HG03432 (cell line): ENCODE data around the gene LTBP2.

Experiments
- ATAC-seq: cut with Tn5 transposase; IDR thresholded peaks from one replicate; pipeline ENCODE4 v1.9.1; 2021; ENCODE audit warnings: mild to moderate bottlenecking, moderate library complexity; ENCODE audit not compliant: unreplicated experiment

The LTBP2 gene

DNA sequence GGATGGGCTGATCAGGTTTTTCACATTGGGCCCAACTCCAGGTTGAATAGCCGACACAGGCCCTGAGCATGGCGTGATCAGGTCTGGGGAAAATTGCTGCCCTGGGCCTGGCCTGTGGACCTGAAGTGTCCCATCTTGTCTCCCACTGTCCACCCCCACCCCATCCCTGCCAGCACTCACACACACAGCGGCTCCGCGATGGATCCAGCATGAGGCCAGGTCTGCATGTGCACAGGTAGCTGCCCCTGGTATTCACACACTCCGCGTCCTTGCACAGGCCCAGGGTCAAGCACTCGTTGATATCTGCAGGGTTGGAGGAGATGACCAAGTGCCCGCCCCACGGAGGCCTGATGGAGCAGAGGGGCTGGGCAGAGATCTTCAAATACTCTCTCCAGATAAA, 79.8 kb downstream of the LTBP2 start:
- ATAC-seq = no peak

DNA sequence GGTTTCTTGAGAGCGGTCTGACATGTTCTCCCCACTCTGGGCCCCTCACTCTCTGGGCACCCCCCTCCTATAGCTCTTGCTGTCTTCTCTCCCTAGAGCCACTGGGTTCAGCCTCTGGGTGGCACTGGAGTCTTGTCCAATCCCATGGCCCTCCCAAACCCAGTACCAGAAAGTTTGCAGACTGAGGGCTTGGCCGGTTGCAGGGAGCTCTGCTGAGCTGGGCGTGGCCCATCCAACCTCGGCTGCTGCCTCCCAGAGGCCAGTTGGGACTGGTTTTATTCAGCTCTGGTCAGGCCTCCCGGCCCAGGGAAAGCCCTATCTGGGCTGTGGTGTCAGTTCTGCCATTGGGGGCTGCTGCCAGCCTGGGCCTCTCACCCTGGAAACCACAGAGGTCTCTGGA, 80.6 kb downstream of the LTBP2 start:
- no peak for ATAC-seq

DNA sequence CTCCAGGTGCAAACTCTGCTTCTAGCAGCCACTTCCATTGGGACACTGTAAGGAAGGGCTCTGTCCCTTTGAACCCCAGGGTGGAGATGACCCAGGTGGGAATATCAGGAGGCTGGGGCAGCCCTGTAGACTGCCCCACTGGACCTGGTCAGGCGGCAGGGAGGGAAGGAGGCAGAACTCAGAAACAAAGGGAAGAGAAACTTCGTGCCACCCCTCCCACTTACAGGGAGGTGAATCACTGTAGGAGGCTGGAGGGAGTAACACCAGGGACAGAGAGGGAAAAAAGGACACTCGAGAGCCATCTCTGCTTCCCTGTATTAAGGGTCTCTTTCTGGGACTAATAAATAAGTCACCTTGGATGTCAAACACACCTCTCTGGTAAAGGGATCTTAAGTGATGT, 81.0 kb downstream of the LTBP2 start:
- ATAC-seq = no peak

DNA sequence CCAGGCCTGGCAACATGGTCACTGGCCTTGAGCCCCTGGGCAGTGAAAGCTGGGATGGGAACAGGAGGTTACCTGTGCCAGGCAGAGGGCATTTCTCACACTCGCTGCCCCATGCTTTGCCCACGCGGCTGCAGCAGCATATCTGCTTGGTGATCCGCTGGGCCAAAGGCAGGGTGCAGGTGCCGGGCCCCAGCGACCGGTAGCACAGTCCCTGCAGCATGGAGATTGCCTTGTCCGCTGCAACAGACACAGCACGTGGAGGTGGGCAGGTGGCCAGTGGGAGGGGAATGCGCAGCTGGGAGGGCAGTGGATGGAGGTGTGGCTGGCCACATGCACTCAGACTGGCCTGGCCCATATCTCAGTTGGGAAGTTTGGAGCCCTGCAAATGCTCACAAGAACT, 83.2 kb downstream of the LTBP2 start:
- no peak for ATAC-seq

DNA sequence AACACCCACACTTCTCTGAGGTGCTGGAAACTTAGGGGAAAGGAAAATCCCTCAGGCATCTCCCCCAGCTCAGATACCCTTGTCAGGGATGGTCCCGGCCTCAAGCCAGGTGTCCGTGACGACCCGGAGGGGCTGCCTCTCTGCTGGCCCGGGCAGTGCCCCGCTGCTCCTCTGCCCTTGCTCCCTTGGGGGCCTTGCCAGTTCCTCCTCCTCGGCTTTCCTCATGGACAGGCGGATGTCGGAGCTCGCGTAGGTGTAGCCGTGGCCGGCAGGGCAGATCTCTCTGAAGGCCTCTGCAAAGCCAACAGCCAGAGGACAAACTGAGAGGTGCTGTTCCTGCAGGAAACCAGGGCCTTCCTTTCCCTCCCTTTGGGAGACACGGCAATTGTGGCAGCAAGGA, 83.6 kb downstream of the LTBP2 start:
- no peak for ATAC-seq

DNA sequence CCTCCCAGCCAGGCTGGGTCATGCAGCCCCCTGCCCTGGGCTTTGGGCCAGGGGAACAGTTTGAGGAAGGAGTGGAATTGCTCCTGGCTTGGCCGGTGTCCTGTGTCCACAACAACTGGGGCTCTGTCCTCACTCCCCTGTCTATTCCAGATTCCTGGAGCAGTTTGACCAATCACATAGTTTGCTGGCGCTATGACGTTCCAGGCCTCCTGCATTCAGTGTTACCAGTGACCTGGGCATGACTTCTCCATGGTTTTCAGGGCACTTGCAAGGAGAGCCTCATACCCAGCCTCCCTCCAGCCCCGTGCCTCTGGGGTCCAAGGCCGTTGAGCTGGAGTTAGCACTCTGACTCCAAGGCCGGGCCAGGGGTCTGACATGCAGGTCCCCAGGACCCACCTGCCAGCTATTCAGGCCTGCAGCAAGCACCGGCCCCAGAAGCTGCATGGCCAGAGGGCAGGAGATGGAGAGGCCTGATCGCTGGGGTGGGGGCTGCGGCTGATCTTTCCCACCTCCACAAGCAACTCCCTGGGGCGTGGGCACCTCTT, 84.2 kb downstream of the LTBP2 start:
- ATAC-seq = no peak

DNA sequence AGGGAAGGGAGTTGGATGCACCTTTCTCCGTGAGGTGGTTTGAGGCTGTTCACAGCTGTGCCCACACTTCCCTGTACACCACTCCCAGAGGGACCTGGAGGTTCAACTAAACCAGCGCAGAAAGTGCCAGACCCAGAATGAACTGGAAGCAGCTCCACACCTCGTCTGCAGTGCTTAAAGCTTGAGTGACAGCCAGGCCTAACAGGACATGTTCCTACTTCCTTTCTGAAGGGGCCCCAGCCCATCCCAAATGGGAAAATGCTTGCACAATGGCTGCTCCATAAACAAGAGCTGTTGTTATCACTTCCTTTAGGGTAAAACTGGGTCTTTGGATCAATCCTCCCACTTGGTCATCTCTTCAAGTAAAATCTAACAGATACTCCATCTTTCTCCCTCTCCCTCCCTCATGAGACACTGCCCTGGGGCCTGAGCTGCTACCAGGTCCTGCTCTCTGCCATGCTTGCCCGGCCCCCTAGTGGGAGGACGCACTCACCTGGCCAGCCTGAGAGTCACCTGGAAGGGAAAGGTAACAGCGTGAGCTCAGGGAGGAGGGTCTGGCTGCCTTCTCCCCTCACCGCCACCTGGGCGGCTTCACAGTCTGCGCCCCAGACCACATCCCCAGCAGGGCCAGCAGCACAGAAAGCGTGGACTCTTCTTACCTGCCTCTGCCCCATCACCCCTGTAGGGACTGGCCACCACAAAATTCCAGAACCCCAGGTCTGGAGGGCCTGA, 85.0 kb downstream of the LTBP2 start:
- no peak for ATAC-seq

DNA sequence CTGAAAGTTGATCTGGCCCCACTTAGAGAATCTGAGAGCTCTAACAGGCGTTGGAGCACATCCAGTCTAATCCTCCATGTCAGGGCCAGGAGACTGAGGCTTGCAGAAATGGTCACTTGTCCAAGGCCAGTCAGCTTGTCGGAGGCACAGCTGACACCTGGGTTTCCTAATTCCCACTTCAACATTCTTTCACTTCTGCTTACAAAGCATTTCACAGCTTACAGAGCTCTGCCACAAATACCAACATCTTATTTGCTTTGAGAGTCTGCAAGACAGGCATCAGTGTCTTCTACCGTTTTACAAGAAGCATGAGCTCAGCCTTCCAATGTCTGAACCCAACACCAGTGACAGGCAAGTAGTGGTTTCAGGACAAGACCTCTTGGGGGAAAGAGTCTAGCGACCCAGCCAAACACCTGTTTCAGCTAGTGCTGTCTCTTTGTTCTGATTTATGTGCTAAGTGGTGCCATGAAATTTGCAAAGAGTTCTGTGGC, 86.6 kb downstream of the LTBP2 start:
- ATAC-seq = no peak

DNA sequence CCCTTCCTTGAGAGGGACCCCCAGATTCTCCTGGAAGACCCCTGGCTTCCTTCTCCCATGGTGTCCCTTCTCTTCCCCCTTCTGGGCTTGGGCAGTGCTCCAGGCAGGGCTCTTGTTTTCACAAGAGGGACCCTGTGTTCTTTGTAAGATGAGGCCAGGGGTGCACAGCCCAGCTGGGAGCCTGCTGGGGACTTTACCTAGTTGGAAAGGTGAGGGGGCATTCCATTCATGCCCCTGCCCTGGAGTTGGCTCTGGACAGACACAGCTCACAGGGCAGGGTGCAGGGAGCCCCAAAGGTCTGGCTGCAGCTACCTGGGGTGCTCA, 87.3 kb downstream of the LTBP2 start:
- no peak for ATAC-seq

DNA sequence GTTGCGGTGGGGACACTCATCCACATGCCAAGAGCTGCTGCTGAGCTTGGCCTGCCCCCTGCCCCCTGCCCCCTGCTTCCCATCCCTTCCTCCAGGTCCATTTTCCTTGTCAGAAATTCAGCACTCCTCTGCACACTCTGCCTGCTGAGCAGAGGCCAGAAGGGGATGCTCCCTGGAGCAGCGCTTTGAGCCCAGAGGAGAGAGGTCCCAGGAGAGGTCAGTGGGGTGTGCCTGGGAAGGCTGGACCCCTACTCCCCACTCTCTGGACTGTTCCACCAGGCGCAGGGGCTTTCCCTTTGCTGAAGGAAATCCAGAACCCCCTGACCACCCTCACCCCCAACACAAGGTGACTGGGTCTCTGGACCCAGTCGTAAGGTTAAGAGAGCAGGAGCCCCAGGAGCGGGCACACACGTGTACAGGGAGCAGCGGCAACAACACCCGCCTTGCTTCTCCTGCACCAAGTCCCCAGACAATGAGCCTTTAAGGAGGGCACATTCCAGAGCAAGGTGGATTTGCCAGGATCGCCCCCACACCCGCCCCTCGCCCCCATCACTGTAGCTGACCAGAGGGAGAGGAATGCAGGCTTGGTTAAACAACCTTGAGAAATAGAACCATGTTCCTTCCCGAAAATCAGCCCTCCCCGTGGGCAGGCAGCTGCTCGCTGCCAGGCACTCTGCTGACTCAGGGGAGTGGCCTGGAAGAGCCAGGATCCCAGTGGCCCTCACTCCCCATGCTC, 87.8 kb downstream of the LTBP2 start:
- no peak for ATAC-seq

DNA sequence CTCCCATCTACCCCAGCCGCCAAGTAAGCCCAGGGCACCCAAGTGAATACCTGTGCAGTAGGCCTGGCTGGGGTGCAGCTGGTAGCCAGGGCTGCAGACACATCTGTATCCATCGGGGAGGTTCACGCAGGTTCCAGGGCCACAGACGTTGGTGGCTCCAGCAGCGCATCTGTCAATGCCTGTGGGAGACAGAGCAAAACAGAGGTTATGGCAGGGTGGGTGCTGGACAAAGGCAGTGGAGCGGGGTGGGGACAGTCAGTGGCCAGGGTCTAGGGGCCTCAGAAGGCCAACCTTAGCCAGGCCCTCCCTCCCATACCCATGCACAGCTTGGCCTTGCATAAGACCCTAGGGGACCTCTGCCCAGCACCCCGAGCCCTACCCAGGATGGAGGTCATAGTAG, 89.3 kb downstream of the LTBP2 start:
- ATAC-seq = no peak

DNA sequence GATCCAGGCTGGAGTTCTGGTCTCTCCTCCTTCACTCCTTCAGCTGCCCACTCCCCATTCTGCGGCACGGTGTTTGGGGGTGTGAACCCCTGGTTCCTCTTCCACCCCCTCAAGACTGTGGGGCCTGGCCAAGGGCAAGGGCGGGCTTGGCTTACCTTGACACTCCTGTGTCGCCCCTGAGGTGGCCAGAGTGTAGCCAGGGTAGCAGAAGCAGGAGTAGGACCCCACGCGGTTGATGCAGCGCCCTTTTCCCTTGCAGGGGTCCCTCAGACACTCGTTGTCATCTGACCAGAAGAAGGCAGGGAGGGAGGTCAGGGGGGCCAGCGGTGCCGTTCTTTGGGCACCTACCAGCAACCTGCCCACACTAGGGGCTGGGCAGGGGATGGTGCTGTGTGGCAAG, 90.3 kb downstream of the LTBP2 start:
- ATAC-seq = no peak

DNA sequence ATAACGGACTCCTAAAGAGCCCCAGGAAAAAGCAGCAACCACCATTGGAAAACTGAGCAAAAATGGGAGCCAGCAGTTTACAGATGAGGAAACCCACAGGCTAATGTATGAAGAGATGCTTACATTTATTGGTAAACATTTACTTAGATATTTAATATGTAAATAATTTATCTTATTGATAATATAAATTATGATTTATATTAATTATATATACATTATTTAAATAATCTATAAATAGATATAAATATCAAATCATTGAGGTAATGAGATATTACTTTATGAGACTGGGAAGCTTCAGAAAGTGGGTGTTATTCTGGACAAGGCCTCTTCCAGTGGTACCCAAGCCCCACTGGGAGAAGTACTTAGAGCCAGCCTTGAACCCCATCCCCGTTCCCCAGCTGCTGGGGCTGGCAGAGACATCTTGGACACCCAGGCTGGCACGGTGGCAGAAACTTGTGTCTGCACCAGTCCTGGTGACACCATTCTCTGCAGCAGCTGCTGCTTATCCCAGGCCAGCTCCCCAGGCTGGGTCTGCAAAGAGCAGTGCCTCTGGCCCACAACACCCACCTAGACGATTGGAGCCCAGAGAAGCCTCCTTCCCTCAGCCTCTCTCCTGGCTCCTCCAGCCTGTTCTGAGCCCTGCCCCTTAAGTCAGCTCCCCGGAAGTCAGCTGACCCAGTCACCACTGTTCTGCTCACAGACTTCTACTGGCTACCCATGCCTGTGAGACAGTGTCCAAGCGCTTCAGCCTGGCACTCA, 92.5 kb downstream of the LTBP2 start:
- no peak for ATAC-seq

DNA sequence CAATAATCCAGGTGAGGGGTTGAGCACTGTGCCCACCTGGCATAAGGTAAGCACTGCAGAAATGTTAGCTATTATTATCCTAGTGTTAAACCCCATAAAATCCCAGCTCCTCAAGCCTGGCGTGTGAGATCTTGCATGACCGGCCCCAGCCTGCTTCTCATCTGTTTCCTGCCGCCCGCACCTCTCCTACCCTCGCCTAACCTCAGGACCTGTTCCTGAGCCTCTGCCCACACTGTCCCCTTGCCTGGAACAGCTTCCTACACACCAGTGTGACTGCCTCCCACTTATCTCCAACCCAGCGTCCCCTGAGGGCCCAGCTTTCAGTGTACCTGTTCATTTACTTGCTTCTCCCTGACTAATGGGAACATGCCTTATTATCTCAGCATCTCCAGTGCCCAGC, 93.8 kb downstream of the LTBP2 start:
- no peak for ATAC-seq

DNA sequence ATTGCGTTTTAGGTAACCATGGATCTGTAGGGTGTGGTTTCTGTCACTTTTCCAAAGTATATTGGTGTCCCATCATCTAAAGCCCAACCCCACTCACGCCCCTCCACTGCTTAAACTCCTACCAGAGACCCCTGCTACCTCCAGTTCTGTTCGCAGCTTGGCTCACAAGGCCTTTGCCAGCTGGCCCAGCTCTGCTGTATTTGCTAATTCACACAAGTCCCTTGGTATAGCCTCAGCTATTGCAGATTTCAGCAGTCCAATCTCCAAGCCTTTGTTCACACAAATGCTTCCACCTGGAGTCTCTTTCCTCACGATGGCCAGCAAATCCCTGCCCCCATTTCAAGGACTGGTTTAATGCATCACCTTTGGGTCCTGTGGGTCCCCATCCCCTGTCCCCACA, 94.3 kb downstream of the LTBP2 start:
- no peak for ATAC-seq

DNA sequence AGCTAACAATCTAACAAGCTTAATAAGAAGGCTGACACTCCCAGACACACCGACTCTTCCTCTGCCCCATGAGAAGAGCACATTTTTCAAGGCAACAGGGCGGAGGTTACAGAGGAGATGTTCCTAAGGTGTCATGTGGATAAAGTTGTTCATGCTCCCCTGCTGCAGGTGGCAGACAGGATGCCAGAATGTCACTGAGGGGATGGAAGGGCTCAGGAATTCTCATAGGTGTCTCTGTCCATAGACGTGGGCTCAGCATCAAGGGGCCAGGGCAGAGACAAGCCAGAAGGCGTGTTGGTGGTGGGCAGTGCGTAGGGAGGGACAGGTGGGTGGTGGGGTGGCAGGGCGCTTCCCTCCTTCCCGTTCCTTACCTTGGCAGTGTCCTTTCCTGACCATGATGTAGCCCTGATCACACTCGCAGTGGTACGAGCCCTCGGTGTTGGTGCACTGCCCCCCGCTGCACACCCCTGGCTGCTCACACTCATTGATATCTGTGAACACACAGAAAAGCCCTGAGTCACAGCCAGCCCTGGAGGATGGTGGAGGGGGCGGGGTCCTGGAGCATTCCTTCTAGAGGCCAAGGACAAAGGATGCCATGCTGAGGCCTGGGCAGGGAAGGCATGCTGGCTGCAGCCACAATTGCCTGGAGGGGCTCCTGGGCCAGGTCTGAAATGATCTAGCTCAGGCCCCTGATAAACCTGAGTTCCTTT, 95.4 kb downstream of the LTBP2 start:
- no peak for ATAC-seq

DNA sequence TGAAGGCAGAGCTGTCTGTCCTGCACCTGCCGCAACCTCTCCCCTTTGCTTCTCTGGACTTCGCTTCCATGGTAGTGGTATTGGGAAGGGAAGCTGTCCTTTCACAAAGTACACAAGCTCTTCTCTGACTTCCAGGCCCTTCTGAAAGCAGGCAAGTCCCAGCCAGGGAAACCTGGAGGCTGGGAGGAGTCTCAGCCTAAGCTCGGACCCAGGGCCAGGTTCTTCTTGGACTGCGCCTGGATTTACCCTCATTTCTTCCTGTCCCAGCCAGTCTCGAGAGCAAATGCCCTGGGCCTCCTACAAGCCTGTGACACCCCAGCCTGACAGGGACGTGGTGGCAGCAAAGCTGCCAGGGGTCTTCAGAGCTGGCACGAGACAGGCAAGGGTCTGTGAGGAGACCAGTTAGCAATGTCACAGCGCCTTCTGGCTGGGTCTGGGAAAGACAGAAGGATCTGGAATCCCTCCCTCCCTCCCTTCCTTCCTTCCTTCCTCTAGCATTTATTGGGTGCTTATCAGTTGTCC, 96.1 kb downstream of the LTBP2 start:
- ATAC-seq = no peak

DNA sequence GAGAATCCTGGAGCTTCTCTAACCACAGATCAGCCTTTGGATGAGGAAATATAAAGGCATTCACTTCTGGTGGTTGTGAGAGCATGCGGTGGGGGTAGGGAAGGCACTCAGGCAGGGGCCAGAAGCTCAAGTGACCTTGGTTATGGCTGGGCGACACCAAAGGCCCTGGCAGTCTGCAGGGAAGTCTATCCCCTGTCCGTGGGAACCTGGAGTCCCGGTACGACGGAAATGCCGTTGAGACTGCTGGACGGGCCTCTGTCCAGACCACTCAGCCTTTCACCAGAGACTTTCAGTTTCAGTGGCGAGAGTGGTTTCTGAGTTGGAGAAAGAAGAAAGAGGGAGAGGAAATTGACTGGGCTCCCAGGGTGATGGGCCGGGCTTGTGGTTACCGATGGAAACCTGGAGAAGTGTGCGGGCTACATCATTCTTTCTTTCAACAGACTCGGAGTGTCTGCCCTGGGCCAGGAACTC, 97.5 kb downstream of the LTBP2 start:
- ATAC-seq = no peak

DNA sequence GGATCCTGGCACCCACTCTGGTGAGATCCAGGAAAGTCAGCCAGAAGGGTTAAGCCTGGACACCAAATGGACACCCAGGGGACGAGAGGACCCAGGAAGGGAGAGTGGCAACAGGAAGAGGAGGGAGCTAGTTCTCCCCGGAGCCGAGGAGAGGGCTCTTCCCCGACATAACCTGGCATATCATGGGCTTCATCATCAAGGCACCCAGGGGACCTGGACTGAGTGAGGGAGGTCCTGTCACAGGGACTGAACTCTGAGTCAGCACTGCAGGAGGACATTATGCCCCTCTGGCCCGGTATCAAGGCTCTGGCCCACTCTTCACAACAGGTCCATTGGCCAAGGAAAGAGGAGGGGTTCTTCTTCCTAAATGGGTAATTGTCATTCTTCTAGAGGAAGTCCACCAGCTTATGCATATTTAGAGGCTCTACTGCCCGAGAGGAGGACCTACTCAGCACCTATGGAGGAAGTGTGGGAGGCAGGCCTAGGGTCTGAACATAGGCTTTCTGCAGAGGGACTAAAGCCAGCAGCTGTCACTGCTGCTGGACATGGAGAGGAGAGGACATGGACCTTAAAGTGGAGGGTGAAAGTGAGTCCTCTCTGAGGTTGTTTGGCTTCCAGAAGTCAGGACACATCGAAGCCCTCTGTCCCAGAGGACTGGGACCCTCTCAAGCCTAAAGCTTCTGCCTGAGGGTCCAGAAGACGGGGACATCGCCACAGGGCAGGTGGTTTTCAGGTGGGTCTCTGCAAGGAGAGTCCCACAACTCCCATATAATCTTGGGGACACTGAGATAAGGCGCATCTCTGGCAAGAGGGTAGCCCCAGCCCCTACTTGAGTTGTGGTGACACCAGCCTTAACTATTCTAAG, 99.8 kb downstream of the LTBP2 start:
- no peak for ATAC-seq

DNA sequence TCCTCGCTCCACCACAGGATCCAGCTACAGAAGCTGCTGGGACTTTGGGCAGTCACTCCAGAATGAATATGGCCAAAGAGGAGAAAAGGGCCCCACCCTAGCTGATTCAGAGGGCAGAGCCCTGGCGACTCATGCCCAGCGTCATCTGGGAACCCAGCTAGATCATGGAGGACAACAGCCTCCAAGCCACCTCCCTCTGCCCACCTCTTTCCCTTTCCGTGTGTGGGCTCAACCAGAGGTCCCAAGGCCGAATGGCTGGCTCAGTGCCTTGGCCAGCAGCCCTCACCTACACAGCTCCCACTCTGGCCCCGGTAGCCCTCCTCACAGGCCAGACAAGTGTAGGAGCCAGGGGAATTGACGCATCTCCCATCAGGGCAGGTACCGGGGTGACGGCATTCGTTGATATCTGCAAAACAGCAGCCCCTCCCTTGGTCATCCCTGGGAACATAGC, 101.1 kb downstream of the LTBP2 start:
- no peak for ATAC-seq
